HG03280 (cell line): ENCODE measurements around the gene FN3KRP.

Source experiments
- ATAC-seq: cut with Tn5 transposase; IDR thresholded peaks from one replicate; pipeline ENCODE4 v1.9.1; 2021; ENCODE audit warnings: mild to moderate bottlenecking, moderate library complexity; ENCODE audit not compliant: unreplicated experiment

The FN3KRP gene, protein sequence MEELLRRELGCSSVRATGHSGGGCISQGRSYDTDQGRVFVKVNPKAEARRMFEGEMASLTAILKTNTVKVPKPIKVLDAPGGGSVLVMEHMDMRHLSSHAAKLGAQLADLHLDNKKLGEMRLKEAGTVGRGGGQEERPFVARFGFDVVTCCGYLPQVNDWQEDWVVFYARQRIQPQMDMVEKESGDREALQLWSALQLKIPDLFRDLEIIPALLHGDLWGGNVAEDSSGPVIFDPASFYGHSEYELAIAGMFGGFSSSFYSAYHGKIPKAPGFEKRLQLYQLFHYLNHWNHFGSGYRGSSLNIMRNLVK

DNA sequence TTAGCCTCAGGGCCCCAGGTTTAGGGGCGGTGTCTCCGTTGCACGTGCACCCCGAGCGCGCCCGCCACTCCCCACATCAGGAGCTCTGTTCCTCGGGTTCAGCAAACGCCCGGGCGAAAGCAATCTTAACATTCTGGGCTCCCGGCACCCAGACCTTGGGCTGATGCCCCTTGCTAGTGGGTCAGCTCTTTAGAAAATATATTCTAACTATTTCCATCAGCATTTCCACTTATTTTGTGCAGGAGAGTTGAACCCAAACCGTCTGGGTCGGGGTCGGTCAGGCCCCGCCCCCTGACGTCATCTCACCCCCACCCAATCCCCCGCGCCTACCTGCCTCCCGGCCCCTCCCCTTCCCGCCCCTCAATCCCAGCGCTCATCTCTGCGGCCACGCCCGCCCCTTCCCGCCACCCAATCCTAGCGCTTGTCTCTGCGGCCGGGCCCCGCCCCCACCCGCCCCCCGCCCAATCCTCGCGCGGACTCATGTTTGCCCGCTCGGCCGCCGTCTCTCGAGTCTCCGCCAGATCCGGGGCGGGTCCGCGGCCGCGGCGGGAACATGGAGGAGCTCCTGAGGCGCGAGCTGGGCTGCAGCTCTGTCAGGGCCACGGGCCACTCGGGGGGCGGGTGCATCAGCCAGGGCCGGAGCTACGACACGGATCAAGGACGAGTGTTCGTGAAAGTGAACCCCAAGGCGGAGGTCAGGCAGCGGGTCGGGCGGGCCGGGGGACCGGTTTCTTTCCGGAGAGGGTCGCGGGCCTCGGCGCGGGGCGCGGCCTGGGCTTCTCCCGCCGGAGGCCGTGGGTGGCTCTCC is at the start of gene FN3KRP:
Gene FN3KRP, plus strand, starts transcription at position 504 of the 808 bp plus-strand sequence. Its CDS starts 50 bp downstream, at position 554.
- ATAC-seq: peak; percentile 77

DNA sequence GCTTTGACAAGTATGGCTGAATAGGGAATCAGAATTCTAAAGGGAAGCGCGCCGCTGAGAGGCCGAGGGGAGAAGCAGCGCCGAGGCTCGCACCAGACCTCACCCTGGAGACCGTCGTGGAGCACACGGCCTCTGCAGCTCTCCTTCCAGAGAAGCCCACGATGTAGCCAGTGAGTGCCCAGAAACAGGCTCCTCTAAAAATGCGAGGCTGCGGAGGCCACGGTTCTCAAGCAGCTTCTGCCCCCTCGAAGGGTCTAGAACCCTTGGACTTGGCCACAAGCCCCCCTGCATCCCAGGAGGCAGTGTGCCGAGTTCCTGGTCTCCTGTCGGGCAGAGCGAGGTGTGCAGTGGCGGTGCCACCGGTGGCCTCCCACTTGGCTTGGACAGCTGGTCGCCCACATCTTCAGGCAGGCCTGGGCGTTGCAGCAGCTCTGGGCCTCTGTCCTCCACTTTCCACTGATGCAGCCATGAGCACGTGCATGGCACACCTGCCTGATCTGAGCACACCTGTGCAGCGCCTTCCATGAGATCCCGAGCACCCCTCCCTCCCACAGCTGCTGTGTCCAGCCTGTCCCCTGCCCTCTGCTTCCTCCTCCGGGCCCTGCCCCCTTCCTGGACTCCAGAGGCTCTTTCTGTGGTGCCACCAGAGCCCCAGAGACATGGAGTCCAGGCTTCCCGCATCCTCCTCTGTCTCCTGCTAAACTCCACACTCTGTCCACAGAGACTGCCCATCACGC is 49.4 kb upstream of the FN3KRP start:
- ATAC-seq: no peak

DNA sequence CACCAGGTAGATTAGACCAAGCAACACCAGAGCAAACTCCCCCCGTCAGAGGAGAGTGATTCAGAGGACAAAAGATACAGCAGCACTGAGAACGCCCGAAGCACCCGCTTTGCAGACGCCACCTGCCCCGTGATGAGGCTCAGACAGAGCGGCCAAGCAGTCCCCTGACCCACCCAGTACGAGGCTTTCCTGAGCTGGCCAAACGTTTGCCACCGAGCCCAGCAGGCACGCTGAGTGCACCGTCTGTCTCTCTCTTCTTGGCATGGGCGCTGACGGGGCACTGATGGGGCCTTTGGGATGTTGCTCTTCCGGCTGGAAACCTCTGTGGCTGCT is 48.9 kb upstream of the FN3KRP start:
- ATAC-seq: no peak

DNA sequence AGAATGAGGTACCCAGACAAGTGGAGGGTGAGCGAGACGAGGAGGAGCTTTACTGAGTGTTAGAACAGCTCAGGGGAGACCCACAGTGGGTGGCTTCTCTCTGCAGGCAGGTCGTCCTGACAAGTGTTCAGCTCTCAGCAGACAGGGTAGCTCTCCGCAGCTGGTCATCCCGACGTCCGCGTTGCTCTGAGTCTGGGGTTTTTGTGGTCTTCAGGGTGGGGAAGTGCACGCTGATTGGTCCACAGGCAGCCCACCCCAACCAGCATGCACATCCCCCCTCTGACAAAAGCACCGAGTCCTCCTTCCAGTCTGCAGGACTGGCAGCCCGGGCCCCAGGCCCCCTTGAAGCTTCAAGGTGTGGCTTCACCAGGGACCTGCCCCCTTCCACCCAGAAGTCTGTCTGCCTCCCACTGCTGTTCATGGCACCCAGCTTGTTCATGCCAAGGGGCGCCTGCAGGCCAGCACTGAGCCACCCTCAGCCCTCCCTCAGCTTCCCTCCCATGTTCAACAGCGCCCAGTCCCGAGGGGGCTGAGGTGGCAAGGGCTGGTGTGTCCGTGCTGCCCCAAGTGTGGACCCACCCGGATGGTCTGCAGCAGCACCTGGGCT is 48.4 kb upstream of the FN3KRP start:
- no peak for ATAC-seq

DNA sequence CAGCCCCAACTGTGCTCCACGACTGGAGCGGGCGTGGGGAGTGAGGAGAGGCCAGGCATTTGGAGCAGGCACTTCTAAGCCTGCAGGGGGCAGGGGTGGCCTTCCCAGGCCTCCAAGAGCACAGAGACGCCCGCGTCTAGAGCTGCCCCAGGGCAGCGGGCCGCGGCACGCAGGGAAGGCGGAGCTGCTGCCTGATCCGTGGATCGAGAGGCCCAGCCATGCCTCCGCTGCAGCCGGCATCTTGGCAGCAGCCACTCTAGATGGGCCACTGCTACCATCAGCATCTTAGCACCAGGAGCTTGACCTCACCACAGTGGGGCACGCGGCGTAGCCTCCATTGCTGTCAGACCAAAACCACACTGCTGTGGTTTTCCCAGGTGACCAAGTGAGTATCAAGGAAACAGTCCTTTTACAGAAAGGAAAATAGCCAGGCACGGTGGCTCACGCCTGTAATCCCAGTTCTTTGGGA is 47.8 kb upstream of the FN3KRP start:
- no peak for ATAC-seq

DNA sequence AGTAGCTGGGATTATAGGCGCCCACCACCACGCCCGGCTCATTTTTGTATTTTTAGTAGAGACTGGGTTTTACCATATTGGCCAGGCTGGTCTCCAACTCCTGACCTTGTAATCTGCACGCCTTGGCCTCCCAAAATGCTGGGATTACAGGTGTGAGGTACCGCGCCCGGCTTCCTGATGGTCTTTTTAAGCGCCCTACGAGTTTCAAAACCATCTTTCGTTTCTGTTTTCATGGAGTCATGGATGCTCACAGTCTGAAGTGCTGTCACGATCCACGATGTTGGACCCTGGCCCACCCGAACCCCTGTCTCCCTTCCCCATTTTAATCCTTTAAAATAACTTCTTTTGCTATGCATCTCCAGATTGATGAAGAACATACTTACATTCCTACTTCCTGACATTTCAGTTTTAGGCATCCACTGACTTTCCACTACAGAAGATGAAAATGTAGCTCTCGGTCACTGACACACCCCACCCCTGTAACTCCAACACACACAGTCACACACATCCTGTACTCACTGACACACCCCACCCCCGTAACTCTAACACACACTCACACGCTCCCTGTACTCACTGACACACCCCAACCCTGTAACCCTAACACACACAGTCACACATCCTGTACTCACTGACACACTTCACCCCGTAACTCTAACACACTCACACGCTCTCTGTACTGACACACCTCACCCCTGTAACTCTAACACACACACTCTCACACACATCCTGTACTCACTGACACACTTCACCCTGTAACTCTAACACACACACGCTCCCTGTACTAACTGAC is 45.6 kb upstream of the FN3KRP start:
- ATAC-seq: no peak

DNA sequence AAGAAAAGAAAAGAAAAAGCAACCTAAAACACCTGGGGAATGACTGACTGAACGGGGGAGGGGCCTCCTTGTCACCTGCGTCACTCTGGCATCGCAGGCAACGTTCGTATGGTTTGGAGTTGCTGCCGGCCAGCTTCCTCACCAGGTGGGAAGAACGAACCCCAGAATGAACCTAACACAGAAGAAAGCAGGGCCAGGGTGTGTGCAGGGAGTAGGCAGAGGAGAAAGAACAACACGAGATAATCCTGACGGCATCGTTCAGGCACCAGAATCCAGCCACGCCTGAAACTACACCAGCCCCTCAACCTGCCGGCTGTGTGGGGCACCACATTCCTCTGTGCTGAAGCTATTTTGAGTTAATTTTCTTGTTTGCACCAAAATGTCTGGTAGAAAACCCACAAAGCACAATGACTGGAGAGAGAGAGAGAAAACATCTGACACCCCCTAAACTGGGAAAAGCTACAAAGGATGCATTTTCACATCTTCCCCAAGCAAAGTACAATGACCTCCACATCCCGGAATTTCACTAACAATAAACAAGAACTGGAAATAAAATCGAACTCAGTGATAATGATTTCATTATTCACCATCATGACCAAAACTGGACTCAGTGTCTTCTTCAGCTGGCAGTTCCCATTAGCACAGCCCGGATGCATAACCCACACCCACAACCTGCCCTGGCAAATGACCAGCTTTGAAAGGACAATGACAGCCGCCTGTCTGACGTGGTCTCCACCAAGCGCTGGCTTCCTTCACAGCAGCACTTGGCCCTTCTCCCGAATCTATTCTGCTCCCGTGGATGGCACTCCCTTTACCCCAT is 41.6 kb upstream of the FN3KRP start:
- ATAC-seq: no peak

DNA sequence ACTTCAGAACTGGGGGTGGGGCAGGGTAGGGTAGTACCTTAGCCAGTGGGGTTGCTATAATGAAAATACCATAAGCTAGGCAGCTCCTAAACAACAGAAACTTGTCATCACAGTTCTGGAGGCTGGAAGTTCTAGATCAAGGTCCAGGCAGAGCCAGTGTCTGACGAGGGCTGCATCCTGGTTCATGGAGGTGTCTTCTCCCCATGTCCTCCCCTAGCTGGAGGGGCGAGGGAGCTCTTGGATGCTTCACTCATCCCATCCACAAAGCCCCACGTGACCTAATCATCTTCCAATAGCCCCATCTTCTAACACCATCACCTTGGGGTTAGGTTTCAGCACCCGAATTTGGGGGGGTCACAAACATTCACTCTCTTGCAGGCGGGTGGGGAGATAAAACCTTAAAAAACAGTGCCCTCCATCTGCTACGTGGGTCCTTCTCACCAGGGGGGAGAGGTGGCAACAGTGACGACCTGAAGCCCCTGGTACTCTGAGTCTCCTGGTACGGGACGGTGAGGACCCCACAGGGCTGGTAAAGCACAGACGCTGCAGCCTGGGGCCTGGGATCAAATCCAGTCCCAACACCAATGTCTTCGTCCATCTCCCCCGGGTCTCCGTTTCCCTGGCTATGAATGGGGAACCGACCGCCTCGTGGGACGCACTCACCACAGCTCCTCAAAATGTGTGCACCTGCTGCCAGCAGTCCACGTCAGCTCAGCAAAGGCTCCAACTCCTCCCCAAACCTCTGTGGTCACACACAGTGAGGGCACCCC is 40.8 kb upstream of the FN3KRP start:
- ATAC-seq: no peak

DNA sequence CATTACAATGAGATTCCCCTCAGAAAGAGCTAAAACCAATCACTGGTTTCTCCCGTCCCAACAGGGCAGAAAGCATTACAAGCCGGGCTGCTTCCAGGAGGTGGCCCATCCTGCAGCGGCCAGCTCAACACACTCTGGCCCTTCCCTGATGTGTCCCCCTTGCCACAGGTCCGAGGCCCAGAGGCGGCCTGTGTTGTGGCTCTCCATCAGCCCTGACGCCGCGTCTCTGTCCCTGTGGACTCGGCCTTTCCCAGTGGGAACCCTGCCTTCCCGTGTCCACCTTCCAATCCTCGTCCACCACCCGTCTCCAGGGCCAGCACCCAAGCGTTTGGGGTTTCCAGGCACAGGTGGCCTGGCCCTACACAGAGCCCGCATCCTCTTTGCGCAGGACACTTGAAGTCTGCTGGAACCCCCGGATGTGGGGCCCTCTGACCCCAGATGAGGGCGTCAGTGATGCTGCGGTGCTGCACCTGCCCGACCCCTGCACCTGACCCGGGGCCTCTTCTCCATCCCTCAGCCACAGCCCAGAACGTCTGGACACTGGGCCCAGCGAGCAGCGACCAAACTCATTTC is 39.1 kb upstream of the FN3KRP start:
- ATAC-seq: no peak

DNA sequence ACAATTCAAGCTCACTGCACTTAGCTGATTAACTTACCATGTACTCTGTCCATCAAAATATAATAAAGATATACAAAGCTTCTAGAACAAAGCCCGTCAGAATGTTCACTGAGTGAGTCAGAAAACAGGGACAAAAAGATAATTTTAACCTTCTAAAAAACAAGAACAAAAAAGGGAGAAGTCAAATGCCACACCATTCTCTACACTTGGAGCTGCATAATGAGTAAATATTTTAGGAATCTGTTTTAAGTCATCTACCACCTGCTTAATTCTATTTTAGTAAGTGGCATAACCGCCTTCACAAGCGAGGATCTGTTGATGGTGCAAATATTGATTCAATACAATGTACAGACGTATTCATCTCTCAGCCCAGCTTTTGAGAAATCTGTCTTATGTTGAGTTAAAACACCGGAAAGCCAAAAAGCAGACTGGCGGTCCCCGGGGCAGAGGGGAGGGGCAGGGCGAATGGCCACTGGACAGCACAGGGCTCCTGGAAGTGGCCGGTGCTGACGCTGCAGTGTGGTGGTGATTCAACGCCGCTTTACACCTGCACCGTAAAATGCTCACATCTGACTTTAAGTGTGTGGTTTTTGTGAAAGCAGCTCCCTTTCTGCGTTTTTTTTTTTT is 38.1 kb upstream of the FN3KRP start:
- no peak for ATAC-seq

DNA sequence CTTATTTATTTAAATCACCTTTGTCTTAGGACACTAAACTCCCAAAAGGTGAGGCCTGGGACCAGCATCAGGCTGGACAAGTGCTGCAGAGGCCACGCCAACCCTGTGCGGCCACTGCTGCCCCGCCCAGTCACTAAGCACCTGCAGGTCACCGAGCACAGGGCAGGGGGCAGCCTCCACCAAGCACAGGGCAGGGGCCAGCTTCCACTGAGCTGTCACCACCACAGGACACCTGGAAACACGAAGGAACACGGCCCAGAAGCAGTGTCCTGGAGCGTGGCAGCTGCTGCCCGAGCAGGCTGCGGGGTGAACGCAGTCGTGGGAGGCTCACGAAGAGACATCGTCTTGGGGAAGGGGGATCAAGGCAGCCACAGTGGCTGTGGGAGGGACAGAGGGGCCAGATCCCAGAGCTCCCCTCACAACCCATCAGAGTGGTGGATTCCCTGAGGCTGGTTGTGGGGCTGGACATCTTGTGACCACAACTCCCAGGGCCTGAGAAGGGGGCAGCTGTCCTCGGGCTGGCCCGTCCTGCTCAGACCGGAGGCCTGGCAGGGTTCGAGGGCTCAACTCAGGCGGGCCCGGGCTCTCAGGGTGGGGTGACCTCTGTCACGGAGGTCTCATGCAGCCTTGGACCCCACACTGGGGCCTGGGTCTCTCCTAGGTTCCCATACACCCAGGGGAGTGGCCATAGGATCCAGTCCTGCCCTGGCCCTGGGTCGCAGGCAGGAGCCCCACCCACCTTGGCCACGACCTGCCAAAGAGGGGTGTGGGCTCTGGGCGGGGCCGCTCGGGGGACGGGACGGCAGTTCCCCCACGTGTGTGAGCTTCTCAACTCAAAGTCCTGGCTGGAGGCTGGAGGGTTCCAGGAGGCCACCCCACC is 36.7 kb upstream of the FN3KRP start:
- no peak for ATAC-seq

DNA sequence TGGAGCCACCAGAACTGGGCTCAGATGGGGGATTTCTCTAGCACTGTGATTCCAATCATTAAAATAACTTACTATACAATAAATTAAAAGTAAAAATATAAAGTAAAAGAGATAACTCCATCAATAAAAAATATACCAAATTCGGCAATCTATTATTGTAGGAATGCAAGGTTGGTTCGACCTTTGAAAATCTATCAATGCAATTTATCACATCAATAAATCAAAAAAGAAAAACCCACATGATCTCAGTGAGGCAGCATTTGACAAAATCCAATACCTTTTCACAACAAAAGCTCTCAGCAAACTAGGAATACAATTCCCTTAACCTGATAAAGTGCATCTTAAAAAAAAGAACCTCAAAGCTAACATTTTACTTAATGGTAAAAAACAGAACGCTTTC is 35.0 kb upstream of the FN3KRP start:
- no peak for ATAC-seq

DNA sequence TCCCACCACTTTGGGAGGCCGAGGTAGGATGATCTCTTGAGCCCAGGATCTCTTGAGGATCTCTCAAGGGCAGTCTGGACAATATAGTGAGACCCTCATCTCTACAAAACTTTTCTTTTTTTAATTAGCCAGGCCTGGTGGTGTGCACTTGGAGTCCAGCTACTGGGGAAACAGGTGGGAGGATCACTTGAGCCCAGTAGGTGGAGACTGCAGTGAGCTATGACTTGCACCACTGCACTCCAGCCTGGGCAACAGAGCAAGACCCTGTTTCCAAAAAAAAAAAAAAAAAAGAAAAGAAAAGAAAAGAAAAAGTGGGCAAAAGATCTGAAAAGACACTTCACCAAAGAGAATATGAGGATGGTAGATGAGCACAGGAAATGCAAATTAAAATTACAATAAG is 33.0 kb upstream of the FN3KRP start:
- ATAC-seq: no peak

DNA sequence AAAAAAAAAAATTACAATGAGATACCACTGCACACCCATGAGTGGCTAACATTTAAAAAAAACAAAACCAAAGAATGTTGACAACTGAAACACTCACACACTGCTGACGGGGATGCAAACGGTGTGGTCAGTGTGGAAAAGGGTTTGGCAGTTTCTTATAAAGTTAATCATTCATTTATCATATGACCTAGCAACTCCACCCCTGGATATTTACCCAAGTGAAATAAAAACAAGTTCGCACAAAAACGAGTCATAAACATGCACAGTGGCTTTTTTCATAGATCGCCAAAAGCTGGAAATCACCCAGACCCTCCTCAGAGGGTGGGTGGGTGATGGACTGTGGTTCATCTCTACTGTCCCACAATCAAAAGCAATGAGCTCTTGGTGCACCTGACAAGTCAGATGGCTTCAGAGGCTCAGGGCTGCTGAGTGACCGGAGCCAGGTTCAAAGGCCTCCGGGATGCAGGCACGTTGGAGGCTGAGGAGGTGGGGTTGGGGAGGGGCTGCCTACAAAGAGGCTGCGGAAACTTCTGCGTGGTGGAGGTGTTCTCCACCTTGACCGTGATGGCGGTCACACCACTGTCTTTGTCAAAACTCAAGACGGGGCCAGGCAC is 32.2 kb upstream of the FN3KRP start:
- no peak for ATAC-seq

DNA sequence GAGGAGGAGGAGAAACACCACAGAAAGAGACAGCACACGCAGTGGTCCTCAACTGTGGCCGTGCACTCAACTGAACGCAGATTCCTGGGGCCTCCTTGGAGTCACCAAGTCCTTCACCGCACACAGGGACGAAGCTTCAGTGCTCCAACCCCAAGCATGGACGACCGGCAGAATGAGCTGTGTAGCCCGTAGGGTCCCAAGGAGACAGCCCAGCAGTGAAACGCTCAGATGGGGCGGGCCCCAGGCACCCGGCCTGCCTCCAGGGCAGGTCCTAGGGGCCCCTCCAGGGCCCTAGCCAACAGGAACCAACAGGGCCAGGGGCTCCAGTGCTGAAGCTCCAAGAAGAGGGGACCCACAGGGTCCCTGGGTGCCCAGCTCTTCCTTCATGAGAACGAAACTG is 31.2 kb upstream of the FN3KRP start:
- ATAC-seq: no peak
